Uterus (tissue), 2 donors: ENCODE measurements around the gene DPP9.

Source experiments
- CTCF ChIP-seq, 4 experiments: fragments of 200-600 bp in 2 of 4; fragments of 450-650 bp in 2 of 4; sonication (generic) in 2 of 4; IDR thresholded peaks; one replicate each; pipeline ENCODE4 v1.5.1; 2016 to 2019; ENCODE audit warnings: antibody characterized with exemption in 4 of 4, mild to moderate bottlenecking in 2 of 4, moderate library complexity in 1 of 4
- POLR2A ChIP-seq, 2 donors: fragments of 450-650 bp; IDR thresholded peaks; one replicate each; pipeline ENCODE4 v1.6.1; 2016; ENCODE audit warnings: antibody characterized with exemption in 2 of 2, mild to moderate bottlenecking in 1 of 2, moderate library complexity in 1 of 2

GRCh38 chr19:4714016-4714415, 9.6 kb downstream of the DPP9 start:
- TF ChIP-seq CTCF (IDR thresholded peaks at IDR 0.05) (no peak), POLR2A (IDR thresholded peaks at IDR 0.05) (no peak)
